ENCODE data around the gene ZNF787.
"Not testable (repeated sequence)": the region's sequence is repeated elsewhere in the genome, so short reads cannot be mapped to it uniquely, and the experiment has no call there.

ZNF787 gene

GRCh38 chr19:56121180-56122167 is at the start of gene ZNF787:
Gene ZNF787 (minus strand): TSS chr19:56121295. CDS start chr19:56103217, 18,078 bp downstream.
- peak; percentile 4 for FAIRE-seq

GRCh38 chr19:56170261-56170660 is 49.2 kb upstream of the ZNF787 start:
- FAIRE-seq: no peak

- FAIRE-seq: no peak
These were observed 46.0 kb upstream of the ZNF787 start for GRCh38 chr19:56167064-56167578.

DNA sequence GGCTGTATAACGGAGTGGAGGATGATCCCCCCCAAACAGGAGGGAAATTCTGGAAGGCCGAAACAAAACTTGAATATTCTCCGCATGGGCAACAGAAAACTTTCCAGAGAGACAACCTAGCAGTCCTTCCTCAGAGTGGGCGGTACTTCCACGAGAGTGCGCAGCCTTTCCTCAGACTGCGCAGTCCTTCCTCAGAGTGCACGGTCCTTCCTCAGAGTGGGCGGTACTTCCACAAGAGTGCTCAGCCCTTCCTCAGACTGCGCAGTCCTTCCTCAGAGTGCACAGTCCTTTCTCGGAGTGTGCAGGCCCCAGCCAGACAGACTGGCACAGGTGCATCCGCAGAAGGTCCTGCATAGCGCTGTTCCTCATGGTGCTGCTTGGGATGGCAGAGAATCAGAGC is 42.0 kb upstream of the ZNF787 start:
- no peak for FAIRE-seq

- FAIRE-seq: no peak
These were observed 41.2 kb upstream of the ZNF787 start for GRCh38 chr19:56162258-56162657.

- FAIRE-seq: no peak
These were observed 40.4 kb upstream of the ZNF787 start for GRCh38 chr19:56161534-56161933.

DNA sequence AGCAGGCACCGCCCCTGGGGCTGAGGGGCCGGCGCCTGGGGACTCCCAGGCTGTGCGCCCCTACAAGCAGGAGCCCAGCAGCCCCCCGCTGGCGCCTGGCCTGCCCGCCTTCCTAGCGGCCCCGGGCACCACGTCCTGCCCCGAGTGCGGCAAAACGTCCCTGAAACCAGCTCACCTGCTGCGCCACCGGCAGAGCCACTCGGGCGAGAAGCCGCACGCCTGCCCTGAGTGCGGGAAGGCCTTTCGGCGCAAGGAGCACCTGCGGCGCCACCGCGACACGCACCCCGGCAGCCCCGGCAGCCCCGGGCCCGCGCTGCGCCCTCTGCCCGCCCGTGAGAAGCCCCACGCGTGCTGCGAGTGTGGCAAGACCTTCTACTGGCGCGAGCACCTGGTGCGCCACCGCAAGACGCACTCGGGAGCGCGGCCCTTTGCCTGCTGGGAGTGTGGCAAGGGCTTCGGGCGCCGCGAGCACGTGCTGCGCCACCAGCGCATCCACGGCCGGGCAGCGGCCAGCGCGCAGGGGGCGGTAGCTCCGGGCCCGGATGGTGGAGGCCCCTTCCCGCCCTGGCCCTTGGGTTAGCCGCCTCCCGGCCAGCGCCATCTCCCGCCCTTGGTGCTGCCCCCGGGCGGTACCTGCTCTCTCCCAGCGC is 38.7 kb upstream of the ZNF787 start:
- FAIRE-seq: no peak

DNA sequence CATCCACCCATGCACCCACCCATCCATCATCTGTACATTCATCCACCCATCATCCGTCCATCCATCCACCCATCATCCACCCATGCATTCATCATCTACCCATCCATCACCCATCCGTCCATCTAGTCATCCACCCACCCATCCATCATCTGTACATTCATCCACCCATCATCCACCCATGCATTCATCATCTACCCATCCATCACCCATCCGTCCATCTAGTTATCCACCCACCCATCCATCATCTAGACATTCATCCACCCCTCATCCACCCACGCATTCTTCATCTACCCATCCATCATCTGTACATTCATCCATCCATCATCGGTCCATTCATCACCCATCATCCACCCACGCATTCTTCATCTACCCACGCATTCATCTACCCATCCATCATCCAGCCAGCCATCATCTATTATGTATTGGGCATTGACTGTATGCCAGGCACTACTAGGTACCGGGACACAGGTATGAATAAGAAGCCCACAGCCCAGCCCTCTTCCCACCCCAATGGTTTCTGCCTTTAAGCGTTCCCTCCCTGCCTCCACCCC is 38.0 kb upstream of the ZNF787 start:
- FAIRE-seq: no peak

DNA sequence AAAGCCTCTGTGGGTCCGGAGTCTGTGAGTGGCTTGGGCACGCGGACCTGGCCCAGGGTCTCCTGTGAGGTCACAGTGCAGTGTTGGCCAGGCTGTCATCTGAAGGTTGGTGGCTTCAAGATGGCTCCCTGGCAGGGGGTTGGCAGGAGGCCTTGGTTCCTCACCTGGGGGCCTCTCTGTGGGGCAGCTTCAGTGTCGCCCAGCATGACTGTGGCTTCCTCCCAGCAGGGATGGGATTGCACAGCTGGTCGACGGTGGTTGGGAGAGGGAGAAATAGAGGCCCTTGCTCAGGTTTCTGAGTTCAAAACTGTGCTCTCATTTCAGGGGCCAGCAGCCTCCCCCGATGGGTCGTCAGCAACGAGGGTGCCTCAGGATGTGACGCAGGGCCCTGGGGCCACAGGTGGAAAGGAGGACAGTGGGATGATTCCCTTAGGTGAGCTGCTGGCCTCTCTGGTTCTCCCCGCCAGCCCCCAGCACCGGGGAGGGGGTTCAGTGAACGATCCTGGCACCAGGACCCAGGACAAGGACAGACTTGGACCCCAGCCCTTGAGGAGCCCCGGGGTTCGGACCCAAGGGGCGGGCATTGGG is 37.2 kb upstream of the ZNF787 start:
- FAIRE-seq: no peak

GRCh38 chr19:56156768-56157167 is 35.7 kb upstream of the ZNF787 start:
- FAIRE-seq: no peak

DNA sequence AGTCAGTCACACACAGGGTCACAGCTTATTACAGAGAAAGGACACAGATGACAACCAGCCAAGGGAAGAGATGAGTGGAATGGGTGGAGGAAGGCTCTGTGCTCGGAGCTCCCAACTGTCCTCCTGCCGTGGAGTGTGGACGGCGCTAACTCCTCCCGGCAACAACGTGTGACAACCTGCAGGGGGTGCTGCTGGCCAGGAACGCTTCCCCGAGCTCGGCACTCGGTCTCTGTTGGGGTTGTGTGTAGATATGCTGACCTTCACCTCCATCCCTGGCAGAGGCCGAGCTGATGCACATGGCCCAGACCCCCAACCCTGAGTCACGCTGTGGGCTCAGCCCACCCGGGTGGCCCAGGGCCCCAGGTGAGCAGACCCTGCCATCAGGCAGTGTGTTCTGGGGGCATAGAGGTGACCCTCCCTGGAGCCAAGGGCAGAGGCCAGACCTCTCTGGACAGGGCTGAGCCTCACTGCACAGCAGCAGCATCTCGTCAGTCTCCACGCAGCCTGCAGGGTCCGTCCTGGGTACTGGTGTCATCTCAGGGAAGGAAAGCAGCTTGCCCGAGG is 34.1 kb upstream of the ZNF787 start:
- FAIRE-seq: no peak

DNA sequence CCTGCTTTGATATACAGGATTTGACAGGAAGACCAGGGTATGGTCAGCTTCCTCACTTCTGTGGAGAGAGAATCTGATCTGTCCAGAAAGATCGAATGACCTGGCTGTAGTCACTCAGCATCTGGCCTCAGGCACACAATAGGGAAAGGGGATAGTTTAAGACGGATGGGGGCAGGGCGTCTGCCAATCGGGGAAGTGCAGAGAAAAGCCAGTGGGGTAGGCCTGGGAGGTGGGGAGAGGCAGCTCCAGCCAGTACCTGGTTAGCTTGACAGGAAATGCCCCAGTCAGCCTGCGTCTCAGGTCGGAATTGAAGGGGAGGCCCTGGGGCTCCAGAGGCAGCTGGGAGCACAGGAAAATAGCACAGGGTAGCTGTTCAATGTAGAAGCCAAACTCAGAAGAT is 32.4 kb upstream of the ZNF787 start:
- FAIRE-seq: no peak

DNA sequence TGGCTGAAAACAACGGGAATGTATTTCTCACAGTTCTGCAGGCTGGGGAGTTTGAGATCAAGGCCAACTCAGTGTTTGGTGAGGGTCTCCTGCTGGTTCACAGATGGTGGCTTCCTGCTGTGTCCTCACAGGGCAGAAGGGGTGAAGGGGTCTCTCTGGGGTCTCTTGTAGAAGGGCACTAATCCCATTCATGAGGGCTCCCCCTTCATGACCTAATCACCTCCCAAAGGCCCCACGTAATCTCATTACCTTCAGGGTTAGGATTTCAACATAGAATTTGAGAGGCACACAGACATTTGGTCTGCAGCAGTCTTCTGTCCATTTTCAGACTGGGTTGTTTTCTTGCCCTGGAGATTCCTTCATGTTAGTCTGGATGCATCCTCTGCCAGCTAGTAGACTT is 31.5 kb upstream of the ZNF787 start:
- no peak for FAIRE-seq

- no peak for FAIRE-seq
These were observed 29.3 kb upstream of the ZNF787 start for GRCh38 chr19:56150358-56150757.

DNA sequence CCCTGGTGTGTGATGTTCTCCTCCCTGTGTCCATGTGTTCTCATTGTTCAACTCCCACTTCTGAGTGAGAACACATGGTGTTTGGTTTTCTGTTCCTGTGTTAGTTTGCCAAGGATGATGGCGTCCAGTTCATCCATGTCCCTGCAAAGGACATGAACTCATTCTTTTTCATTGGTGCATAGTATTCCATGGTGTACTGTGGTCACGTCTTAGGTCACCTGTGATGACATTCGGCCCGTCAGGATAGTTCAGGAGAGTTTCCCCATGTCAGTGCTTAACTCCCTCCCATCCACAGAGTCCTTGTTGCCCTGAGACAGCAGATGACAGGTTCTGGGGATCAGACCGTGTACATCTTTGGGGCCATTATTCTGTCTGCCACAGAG is 28.6 kb upstream of the ZNF787 start:
- FAIRE-seq: no peak

DNA sequence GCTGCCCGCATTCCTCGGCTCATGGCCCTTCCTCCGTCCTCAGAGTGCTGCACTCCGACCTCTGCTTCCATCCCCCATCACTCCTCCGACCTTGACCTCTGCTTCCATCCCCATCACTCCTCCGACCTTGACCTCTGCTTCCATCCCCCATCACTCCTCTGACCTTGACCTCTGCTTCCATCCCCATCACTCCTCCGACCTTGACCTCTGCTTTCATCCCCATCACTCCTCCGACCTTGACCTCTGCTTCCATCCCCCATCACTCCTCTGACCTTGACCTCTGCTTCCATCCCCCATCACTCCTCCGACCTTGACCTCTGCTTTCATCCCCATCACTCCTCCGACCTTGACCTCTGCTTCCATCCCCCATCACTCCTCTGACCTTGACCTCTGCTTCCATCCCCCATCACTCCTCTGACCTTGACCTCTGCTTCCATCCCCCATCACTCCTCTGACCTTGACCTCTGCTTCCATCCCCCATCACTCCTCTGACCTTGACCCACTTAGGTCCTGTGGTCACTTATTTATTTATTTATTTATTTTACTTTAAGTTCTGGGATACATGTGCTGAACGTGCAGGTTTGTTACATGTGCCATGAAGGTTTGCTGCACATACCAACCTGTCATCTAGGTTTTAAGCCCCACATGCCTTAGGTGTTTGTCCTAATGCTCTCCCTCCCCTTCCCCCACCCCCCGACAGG is 28.0 kb upstream of the ZNF787 start:
- not testable (repeated sequence) for FAIRE-seq

- FAIRE-seq: no peak
These were observed 27.0 kb upstream of the ZNF787 start for GRCh38 chr19:56148096-56148495.

GRCh38 chr19:56147307-56147706 is 26.2 kb upstream of the ZNF787 start:
- no peak for FAIRE-seq

DNA sequence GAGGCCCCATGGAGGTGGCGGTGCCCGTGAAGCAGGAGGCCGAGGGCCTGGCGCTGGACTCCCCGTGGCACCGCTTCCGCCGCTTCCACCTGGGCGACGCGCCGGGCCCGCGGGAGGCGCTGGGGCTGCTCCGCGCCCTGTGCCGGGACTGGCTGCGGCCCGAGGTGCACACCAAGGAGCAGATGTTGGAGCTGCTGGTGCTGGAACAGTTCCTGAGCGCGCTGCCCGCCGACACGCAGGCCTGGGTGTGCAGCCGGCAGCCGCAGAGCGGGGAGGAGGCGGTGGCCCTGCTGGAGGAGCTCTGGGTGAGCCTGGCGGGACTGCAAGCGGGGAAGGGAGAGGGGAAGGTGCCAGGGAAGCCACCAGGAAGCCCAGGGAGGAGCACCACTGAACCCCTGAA is 25.8 kb upstream of the ZNF787 start:
- FAIRE-seq: no peak

DNA sequence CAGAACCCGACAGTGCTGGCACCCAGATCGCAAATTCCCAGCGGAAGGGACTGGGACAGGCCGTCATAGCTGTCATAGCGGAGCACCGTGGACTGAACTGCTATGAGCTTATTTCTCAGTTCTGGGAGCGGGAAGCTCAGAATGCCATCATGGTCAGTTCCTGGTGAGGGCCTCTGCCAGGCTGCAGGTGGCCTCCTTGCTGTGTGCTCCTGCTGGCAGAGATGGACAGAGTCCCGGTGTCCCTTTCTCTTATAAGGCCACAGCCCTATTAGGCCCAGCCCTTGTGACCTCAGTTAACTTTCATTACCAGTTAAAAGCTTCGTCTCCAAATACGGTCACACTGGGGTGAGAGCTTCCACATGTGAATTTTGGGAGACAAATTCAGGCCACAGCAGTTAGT is 24.6 kb upstream of the ZNF787 start:
- no peak for FAIRE-seq

- no peak for FAIRE-seq
These were observed 23.7 kb upstream of the ZNF787 start for GRCh38 chr19:56144831-56145230.

DNA sequence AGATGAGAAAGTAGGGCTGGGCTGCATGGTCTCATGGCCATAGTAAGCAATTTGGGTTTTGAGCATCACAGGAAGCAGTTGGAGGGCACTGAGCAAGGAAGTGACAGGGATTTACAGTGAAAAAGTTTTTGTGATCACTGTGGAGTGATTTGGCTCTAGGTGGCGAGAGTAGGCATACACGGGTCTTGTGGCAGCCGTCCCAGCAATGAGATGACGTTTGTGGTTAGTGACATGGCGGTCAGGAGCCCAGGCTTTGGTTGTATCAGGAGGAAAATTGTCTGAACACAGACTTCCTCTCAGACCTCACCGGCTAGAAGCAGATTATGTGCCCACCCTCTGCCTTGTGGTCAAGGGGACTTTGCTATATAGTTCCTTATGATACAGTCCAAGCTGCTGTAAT is 23.3 kb upstream of the ZNF787 start:
- FAIRE-seq: no peak
